Glomerular endothelial cell (primary cell): ENCODE data around the gene SPRYD3. TPM values are rescaled to one million over a fixed set of nuclear protein-coding genes. Genes with fewer than 3 reads are reported as not detected.

Source experiments
- DNase-seq: peaks from one replicate; pipeline ENCODE4 v3.0.0-alpha.2; 2011; ENCODE audit warnings: low read depth, low spot score; ENCODE audit errors: extremely low read depth
- total RNA-seq: library from RNA; depleted of rRNA; stranded (reverse); fragments of >200 nt; gene quantifications from 2 replicates; pipeline ENCODE4 v1.2.3, GENCODE V29; 2015

Gene SPRYD3
- total RNA-seq, 1 donor from 2014 or later: 32.7 TPM

DNA sequence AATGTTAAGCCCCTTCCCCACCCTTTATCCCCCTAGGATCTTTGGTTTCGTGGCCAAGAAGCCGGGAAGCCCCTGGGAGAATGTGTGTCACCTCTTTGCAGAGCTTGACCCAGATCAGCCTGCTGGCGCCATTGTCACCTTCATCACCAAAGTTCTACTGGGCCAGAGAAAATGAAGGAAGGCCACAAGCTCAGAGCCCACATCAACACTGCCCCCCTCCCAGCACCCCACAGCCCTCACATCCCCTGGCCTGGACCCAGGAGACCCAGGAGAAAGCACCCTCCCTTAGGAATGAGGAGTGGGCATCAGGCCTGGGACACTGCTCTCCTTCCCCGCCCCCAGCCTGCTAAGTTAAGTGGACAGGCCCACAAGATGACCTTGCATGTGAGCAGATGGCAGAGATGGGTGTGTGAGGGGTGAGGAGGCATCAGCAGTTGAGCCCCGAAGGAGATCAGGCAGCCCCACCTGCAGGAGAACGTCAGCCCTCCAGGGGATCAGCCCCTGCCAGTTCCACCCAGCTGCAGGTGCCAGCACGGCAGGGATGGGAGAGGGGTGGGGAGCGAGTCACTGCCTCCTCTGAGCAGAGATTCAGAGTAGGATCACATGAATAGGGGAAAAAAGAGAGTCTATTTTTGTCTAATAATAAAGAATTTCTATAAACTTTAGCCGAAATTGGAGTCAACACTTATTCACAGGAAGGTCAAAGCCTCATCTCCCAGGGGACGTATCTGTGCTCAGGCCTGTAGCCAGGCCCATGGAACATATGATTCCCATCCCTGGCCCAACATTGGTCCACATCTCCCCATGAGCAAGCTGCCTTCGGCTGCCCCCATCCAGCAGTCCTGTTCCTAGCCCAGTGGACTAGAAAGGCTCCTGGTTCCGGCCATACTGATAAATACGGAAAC lies 15.2 kb downstream of the SPRYD3 start:
- DNase-seq: no peak

DNA sequence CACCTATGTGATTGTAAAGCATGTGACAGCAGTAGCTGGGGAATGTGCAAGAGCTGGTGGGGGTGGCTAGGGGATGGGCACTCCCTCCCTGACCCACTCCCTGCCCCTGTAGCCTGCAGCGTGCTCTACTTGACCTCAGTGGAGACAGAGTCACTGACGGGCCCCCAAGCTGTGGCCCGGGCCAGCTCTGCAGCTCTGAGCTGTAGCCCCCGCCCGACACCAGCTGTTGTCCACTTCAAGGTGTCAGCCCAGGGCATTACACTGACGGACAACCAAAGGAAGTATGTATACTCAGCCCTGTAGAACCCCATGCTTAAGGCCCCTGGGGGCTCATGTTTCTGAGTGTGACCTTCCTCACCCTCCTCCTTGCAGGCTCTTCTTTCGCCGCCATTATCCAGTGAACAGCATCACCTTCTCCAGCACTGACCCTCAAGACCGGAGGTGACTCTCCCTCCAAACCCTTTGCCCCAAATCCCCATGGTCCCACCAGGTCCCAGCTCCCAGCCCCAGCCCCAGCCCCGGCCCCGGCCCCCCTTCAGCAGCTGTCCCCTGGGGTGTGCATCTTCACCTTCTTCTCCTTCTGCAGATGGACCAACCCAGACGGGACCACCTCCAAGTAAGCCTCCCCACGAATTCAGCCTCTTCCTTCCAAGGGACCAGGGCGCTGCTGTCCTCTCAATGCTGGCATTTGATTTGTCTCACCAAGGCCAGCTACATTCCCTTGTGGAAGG lies 16.0 kb downstream of the SPRYD3 start:
- DNase-seq: no peak

DNA sequence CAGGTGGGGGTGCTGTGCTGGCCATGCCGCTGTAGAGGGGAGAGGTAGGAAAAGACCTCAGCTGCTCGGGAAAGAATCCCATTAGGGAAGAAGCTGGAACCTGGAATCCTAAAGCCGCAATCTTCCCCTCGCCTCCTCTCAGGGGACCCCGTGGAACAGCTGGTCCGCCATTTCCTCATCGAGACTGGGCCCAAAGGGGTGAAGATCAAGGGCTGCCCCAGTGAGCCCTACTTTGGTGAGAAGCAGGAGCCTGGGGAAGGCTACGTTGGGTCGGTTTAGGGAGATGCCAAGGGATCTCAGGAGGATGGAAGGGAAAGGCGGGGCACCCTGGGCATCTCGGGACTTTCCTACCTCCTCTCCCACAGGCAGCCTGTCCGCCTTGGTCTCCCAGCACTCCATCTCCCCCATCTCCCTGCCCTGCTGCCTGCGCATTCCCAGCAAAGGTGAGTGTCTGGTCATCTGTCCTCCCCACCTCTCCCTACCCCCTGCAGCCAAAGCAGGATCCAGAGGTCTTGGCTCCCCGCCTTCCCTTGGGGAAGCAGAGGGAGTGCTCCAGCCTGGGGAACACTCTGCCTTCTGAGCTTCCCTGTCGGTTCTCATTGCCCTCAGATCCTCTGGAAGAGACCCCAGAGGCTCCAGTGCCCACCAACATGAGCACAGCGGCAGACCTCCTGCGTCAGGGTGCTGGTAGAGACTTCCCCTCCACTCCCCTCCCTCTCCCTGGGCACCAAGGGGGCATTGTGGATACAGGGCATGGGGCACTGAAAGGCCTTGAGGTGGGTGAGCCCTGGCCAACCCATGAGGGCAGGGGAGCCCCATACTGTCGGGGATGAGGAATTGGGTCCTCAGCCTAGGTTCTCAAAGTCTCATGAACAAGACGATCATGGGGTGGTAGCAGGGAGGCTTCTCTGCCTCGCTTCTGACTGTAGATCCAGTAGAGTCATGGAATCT lies 16.9 kb downstream of the SPRYD3 start:
- no peak for DNase-seq

DNA sequence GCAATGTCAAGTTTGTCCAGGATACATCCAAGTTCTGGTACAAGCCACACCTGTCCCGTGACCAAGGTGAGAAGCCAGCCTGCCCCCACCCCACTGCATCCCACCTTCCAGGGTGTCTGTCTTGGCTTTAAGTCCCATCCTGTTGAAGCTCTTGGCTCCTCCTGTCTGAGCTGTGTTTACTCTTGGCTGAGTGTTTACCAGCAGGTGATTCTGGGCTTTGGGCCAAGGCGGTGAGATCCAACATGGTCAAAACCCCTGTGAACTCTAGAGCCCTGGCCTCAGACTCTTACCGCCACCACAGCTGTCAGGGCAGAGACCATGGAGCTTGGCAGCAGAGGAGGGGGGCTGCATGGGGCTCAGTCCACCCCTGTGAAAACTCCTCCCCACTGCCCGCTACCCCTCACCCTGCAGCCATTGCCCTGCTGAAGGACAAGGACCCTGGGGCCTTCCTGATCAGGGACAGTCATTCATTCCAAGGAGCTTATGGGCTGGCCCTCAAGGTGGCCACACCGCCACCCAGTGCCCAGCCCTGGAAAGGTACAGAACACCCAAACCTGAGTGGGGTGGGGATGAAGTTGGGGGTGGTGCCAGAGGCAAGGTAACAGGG lies 17.7 kb downstream of the SPRYD3 start:
- DNase-seq: no peak

DNA sequence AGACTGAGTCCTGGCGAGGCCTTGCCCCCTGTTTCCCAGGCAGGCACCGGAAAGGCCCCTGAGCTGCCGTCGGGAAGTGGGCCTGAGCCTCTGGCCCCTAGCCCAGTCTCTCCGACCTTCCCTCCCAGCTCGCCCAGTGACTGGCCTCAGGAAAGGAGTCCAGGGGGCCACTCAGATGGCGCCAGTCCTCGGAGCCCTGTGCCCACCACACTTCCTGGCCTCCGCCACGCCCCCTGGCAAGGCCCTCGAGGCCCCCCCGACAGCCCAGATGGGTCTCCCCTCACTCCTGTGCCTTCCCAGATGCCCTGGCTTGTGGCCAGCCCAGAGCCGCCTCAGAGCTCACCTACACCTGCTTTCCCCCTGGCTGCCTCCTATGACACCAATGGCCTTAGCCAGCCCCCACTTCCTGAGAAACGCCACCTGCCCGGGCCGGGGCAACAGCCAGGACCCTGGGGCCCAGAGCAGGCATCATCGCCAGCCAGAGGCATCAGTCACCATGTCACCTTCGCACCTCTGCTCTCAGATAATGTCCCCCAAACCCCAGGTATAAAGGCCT lies 18.4 kb downstream of the SPRYD3 start:
- no peak for DNase-seq

DNA sequence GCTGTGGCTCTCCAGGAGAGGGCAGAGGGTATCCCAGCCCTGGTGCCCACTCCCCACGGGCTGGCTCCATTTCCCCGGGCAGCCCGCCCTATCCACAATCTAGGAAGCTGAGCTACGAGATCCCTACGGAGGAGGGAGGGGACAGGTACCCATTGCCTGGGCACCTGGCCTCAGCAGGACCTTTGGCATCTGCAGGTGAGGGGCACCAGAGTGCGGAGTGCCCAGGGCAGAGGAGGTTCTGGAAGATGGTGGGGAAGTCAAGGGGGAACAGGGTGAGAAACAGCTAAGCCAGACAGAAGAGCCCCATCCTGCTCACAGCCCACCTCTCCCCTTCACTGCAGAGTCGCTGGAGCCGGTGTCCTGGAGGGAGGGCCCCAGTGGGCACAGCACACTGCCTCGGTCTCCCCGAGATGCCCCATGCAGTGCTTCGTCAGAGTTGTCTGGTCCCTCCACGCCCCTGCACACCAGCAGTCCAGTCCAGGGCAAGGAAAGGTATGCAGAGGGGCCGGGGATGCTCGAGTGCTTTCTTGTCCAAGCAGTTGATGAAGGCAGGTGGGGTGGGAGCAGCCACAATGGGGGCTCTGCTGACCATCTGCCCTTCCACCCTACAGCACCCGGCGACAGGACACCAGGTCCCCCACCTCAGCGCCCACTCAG lies 19.0 kb downstream of the SPRYD3 start:
- DNase-seq: no peak

DNA sequence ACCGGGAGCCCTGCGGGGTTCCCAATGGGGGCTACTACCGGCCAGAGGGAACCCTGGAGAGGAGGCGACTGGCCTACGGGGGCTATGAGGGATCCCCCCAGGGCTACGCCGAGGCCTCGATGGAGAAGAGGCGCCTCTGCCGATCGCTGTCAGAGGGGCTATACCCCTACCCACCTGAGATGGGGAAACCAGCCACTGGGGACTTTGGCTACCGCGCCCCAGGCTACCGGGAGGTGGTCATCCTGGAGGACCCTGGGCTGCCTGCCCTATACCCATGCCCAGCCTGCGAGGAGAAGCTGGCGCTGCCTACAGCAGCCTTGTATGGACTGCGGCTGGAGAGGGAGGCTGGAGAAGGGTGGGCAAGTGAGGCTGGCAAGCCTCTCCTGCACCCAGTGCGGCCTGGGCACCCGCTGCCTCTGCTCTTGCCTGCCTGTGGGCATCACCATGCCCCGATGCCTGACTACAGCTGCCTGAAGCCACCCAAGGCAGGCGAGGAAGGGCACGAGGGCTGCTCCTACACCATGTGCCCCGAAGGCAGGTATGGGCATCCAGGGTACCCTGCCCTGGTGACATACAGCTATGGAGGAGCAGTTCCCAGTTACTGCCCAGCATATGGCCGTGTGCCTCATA lies 19.6 kb downstream of the SPRYD3 start:
- DNase-seq: no peak

DNA sequence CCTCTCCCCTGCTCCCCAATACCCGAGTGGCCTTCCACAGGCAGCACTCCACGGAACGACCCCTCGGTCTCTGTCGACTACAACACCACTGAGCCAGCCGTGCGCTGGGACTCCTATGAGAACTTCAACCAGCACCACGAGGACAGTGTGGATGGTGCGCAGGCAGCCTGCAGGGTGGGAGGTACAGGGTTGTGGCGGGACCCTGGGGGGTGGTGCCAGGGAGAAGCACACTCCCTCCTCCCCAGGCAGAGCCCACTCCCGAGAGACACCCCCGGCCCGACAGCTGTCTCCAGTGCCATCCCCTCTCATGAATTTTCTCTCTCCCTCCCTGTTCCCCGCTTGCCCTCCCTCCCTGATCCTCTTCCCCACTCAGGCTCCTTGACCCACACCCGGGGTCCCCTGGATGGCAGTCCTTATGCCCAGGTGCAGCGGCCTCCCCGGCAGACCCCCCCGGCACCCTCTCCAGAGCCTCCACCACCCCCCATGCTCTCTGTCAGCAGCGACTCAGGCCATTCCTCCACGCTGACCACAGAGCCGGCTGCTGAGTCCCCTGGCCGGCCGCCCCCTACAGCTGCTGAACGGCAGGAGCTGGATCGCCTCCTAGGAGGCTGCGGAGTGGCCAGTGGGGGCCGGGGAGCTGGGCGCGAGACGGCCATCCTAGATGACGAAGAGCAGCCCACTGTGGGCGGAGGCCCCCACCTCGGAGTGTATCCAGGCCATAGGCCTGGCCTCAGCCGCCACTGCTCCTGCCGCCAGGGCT lies 20.3 kb downstream of the SPRYD3 start:
- no peak for DNase-seq

DNA sequence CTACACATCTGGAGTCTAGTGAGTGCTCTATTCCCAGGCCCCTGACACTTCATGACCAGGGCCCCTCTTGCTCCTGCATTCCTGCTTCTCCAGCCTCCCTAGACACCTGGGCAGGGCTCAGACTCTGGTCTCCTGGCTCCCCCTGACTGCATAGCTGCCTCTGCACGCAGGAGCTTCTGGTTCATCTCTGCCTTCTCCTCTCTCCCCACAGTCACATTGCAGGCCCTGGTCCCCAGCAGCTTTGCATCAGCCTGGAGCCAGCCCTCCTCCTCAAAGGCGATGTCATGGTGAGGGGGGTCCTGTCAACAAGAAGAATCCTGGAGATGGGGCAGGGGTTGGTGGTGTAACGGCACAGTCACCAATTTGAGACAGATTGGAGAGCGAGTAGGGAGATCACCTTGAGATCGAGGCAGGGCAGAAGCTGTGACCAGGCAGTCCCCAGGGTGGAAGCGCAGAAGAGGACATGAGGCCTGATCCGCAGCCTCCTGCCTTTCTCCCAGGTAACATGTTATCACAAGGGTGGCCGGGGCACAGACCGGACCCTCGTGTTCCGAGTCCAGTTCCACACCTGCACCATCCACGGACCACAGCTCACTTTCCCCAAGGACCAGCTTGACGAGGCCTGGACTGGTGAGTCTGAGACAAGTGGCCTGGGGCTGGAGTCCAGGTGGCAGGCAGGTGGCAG lies 21.2 kb downstream of the SPRYD3 start:
- no peak for DNase-seq

DNA sequence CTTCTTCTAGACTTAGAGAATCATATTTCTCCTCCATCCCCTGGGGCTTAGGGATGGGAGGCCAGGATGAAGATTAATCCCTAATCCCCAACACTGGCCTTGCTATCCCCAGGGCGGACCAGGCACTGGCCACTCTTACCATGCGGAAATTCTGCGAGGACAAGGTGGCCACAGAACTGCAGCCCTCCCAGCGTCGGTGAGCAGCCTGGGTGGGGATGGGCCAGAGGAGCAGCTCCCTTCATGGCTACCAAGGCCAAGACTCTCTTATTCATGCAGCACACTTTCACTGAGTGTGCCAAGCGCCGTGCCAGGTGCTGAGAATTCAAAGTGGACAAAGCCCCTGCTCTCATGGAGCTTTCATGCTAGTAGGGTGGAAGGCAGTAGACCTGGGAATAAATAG lies 22.3 kb downstream of the SPRYD3 start:
- no peak for DNase-seq

DNA sequence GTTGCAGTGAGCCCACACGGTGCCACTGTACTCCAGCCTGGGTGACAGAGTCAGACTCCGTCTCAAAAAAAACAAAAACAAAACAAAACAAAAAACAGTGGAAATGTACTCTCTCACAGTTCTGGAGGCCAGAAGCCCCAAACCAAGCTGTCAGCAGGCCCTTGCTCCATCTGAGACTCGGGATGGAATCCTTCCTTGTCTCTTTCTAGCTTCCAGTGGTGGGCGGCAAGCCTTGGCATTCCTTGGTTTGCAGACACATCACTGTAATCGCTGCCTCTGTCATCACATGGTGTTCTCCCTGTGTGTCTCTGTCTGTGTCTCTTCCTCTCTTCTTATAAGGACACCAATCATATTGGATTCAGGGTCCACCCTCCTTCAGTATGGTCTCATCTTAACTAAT lies 22.9 kb downstream of the SPRYD3 start:
- no peak for DNase-seq

DNA sequence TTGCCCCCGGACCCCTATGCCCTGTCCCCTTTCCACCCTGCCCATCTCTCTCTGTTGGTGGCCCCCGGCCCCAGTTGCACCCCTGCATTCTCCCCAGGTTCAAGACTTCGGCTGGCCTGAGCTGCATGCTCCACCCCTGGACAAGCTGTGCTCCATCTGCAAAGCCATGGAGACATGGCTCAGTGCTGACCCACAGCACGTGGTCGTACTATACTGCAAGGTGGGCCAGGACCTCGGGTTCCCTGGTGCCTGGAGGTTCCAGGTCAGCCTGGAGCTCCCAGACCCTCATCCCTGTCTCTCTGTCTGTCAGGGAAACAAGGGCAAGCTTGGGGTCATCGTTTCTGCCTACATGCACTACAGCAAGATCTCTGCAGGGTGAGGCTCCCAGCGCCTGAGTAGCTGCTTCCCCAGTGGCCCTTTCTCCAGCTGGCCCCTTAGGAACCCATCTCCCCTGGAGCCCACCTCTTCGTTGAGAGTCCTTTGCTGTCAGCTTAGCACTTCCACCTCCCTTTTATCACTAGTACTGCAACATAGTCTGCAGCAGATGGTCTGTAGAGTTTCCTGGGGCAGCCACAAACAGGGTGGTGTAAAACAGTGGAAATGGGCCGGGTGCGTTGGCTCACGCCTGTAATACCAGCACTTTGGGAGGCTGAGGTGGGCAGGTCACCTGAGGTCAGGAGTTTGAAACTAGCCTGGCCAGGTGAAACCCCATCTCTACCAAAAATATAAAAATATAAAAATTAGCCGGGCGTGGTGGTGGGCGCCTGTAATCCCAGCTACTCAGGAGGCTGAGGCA lies 23.5 kb downstream of the SPRYD3 start:
- DNase-seq: no peak

DNA sequence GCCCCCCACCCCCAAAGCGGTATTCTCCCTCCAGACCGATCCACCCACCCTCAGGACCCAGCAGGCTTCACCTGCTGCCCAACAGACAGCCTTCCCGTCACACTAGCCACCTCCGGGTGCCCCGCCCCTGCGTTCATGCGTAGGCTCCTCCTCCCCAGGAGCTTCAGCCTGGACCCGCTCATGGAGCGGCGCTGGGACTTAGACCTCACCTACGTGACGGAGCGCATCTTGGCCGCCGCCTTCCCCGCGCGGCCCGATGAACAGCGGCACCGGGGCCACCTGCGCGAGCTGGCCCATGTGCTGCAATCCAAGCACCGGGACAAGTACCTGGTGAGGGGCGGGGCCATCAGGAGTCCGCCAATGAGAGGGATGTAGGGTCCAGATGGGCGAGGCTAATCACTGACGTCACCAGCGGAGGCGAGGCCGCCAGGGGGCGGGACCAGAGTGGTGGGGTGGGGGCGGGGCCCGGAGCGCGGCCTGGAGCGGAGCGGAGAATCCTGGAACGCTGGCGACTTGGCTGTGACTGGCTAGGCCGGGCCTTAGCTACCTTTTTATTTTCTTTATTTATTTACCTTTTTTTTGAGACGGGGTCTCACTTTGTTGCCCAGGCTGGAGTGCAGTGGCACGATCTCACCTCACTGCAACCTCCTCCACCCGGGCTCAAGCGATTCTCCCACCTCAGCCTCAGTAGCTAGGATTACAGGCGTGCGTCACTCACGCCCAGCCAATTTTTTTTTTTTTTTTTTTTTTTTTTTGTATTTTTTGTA lies 24.9 kb downstream of the SPRYD3 start:
- peak; percentile 57 for DNase-seq

DNA sequence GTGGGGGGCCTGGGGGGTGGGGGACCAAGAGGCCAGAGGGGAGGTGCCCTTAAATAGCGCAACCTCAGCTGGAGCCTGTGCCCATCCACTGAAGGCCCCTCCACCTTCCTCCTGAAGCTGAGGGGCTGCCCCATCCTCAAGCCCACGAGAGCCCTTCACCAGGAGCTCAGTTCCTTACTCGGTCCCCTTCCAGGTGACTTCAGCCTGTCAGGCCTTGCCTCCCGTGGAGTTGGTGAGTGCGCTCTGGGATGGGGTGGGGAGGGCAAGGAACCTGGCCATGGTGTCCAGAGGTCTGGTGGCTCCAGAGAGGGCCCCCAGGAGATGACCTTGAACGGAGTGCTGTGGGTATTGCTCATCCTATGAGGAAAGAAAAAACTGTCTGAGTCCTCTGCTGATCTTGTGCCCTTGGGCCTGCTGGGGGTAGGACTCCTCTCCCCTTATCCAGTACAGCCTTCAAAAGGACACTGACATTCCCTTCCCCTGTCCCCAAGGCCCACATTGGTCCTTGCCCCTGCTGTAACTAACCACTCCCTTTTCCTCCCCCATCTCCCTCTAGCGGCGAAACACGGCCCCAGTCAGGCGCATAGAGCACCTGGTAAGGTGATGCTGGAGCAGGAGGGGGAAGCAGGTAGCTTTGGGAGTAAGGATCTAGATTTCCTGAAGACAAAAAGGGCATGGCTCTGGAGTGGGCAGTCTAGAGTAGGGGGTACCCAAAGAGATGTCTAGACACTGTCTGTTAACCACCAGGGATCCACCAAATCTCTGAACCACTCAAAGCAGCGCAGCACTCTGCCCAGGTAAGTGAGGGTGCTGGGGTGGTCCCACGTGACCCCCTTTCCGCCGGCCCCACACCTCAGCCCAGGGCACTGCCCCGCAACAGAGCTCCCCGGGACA lies 25.7 kb downstream of the SPRYD3 start:
- no peak for DNase-seq

DNA sequence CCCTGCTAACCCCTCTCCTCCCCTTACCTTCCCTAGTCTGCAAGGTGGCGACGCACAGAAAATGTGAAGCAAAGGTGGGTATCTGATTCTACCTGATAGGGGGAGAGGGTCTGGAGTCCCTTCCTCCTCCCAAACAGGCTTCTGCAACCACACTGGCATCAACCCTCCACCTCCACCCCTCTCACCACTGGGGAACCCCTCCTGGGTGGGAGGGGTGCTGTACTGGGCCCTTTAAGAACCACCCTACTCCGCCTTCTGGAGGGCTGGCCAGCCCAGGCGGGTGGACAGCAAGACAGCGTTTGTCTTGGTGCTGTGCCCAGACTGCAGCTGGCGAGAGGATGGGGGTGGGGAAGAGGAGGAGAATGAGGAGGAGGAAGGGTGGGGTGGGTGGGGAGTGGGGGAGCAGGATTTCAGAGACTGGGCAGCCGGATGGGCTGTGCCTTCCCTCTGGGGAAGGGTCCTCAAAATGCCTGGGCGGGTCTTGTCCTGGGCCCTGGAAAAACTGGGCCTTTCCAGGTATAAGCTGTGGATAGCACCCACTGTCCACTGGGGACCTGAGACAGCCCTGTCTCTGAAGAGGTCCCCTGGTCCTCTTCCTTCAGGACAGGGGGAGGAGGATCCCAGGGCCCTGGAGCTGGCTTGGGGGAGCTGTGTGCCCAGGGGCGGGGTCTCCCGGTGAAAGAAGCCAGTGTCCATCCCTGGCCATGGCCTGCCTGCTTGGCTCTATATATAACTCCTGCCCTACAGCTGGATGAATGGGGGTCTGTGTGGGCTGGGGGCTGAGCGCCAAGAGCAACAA lies 26.6 kb downstream of the SPRYD3 start:
- no peak for DNase-seq
